NCI-H2081 treated with DMSO at 0.1 percent for 48 hours (cell line): Measurements from ENCODE around the gene CELSR1.
"Not testable (repeated sequence)": the region's sequence is repeated elsewhere in the genome, so short reads cannot be mapped to it uniquely, and the experiment has no call there.

Experiments
- DNase-seq: peaks from one replicate; lab custom pipeline; 2025; lab: John Stamatoyannopoulos, UW

The CELSR1 gene

GRCh38 chr22:46532416-46532815 lies 5.0 kb downstream of the CELSR1 start:
- DNase-seq: no peak

- no peak for DNase-seq
These were observed 5.7 kb downstream of the CELSR1 start for GRCh38 chr22:46531581-46532175.

GRCh38 chr22:46528121-46528610 lies 9.3 kb downstream of the CELSR1 start:
- DNase-seq: no peak

- no peak for DNase-seq
These were observed 11.1 kb downstream of the CELSR1 start for GRCh38 chr22:46526244-46526839.

GRCh38 chr22:46525389-46526243 lies 11.8 kb downstream of the CELSR1 start:
- no peak for DNase-seq

GRCh38 chr22:46524203-46524740 lies 13.1 kb downstream of the CELSR1 start:
- no peak for DNase-seq

GRCh38 chr22:46522797-46523196 lies 14.6 kb downstream of the CELSR1 start:
- DNase-seq: no peak

GRCh38 chr22:46521994-46522393 lies 15.4 kb downstream of the CELSR1 start:
- DNase-seq: no peak

- no peak for DNase-seq
These were observed 16.5 kb downstream of the CELSR1 start for GRCh38 chr22:46520880-46521279.

GRCh38 chr22:46519377-46519776 lies 18.0 kb downstream of the CELSR1 start:
- no peak for DNase-seq

- DNase-seq: no peak
These were observed 18.7 kb downstream of the CELSR1 start for GRCh38 chr22:46518542-46519325.

GRCh38 chr22:46518038-46518437 lies 19.4 kb downstream of the CELSR1 start:
- no peak for DNase-seq

- DNase-seq: no peak
These were observed 20.1 kb downstream of the CELSR1 start for GRCh38 chr22:46517255-46517761.

- DNase-seq: no peak
These were observed 20.8 kb downstream of the CELSR1 start for GRCh38 chr22:46516638-46517037.

GRCh38 chr22:46516112-46516487 lies 21.3 kb downstream of the CELSR1 start:
- DNase-seq: not testable (repeated sequence)

- DNase-seq: no peak
These were observed 22.0 kb downstream of the CELSR1 start for GRCh38 chr22:46515208-46516111.

- DNase-seq: no peak
These were observed 22.7 kb downstream of the CELSR1 start for GRCh38 chr22:46514592-46515207.

GRCh38 chr22:46513908-46514550 lies 23.4 kb downstream of the CELSR1 start:
- no peak for DNase-seq

- DNase-seq: no peak
These were observed 24.7 kb downstream of the CELSR1 start for GRCh38 chr22:46512683-46513082.

GRCh38 chr22:46512039-46512370 lies 25.4 kb downstream of the CELSR1 start:
- DNase-seq: no peak
